Coronary artery (tissue), 2 donors: ENCODE measurements around the gene FAM184A.

Experiments used
- DNase-seq: peaks from one replicate; pipeline ENCODE4 v3.0.0-alpha.2; 2017; ENCODE audit warnings: low spot score
- H3K27ac ChIP-seq, 2 donors: fragments of 200-600 bp; sonication (generic); one replicate each; pipeline ENCODE4 v1.5.1; 2016 to 2019
- H3K4me3 ChIP-seq: fragments of 200-600 bp; sonication (generic); 2 replicates; pipeline ENCODE4 v1.5.1; 2016; ENCODE audit warnings: mild to moderate bottlenecking, moderate library complexity
- CTCF ChIP-seq: fragments of 200-600 bp; sonication (generic); IDR thresholded peaks from one replicate; pipeline ENCODE4 v1.5.1; 2019; ENCODE audit warnings: antibody characterized with exemption

FAM184A gene

GRCh38 chr6:118982575-118982911 is 95.9 kb downstream of the FAM184A start:
- no peak overlapping the region for H3K4me3 ChIP-seq
- H3K27ac ChIP-seq = no peak overlapping the region
- TF ChIP-seq CTCF = no peak
- no peak for DNase-seq

- TF ChIP-seq CTCF = no peak
- no peak for DNase-seq
- no peak overlapping the region for H3K27ac ChIP-seq
- no peak overlapping the region for H3K4me3 ChIP-seq
Observed at GRCh38 chr6:118981884-118982574, 96.4 kb downstream of the FAM184A start.

GRCh38 chr6:118980063-118980462 is 98.4 kb downstream of the FAM184A start:
- Histone ChIP-seq H3K4me3 (no peak overlapping the region), H3K27ac (no peak overlapping the region)
- no peak for DNase-seq
- no peak for TF ChIP-seq CTCF

- no peak for TF ChIP-seq CTCF
- no peak overlapping the region for H3K4me3 ChIP-seq
- no peak overlapping the region for H3K27ac ChIP-seq
- no peak for DNase-seq
Observed at GRCh38 chr6:118974790-118975189, 103.7 kb downstream of the FAM184A start.

GRCh38 chr6:118971682-118972081 is 106.8 kb downstream of the FAM184A start:
- TF ChIP-seq CTCF = no peak
- no peak overlapping the region for H3K4me3 ChIP-seq
- no peak for DNase-seq
- H3K27ac ChIP-seq = no peak overlapping the region

- Histone ChIP-seq H3K27ac (no peak overlapping the region), H3K4me3 (no peak overlapping the region)
- no peak for DNase-seq
- no peak for TF ChIP-seq CTCF
Observed at GRCh38 chr6:118970866-118971265, 107.6 kb downstream of the FAM184A start.

- no peak overlapping the region for H3K27ac ChIP-seq
- H3K4me3 ChIP-seq = no peak overlapping the region
- no peak for TF ChIP-seq CTCF
- no peak for DNase-seq
Observed at GRCh38 chr6:118968416-118968815, 110.0 kb downstream of the FAM184A start.
